Uterine smooth muscle cell (primary cell): ENCODE data around the gene GLP1R. TPM values are rescaled to one million over a fixed set of nuclear protein-coding genes. Genes with fewer than 3 reads are reported as not detected.

Source experiments
- total RNA-seq: library from RNA; depleted of rRNA; stranded (reverse); fragments of >200 nt; gene quantifications from 2 replicates; pipeline ENCODE4 v1.2.3, GENCODE V29; 2014

The GLP1R gene
- total RNA-seq, result not detected in 2 replicates

DNA sequence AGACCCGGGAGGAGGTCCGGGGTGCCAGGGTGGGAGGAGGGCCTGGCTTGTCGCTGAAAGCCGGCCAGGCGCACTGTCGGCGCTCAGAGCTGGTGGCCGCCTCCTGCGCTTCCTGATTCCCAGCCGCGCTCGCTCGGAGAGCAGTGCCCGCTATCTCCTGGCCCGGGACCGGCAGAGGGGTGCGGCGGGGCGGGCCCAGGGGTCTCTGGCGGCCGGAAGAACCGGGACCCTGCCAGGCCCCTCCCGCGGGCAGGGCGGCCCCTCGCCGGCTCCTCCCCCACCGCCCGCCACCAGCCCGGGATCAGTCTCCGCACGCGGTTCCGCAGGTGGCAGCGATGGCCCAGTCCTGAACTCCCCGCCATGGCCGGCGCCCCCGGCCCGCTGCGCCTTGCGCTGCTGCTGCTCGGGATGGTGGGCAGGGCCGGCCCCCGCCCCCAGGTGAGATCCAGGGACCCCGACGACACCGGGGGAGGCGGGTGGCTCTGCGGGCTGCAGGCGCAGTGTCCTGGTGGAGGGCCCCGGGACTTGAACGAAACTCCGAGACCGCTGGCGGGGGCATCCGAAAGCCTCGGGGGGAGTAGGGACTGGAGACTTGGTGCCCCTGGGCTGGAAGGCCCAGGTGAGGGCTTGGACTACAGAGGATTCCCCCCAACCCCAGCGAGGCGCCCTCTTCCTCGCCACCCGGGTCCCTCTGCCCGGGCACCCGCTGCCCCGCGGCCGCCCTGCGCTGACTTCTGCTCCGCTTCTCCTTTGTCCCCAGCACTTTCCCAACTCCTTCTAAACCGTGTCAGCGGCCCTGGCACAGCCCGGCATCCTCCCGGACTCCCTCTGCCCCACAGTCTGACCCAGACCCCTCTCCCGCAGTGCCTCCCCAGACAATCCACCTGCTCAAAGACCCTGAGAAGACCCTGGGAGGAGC, at the start of gene GLP1R:
TSS of gene GLP1R (plus strand) at position 301 of the 919 bp plus-strand sequence. CDS start at position 361, 60 bp downstream.

DNA sequence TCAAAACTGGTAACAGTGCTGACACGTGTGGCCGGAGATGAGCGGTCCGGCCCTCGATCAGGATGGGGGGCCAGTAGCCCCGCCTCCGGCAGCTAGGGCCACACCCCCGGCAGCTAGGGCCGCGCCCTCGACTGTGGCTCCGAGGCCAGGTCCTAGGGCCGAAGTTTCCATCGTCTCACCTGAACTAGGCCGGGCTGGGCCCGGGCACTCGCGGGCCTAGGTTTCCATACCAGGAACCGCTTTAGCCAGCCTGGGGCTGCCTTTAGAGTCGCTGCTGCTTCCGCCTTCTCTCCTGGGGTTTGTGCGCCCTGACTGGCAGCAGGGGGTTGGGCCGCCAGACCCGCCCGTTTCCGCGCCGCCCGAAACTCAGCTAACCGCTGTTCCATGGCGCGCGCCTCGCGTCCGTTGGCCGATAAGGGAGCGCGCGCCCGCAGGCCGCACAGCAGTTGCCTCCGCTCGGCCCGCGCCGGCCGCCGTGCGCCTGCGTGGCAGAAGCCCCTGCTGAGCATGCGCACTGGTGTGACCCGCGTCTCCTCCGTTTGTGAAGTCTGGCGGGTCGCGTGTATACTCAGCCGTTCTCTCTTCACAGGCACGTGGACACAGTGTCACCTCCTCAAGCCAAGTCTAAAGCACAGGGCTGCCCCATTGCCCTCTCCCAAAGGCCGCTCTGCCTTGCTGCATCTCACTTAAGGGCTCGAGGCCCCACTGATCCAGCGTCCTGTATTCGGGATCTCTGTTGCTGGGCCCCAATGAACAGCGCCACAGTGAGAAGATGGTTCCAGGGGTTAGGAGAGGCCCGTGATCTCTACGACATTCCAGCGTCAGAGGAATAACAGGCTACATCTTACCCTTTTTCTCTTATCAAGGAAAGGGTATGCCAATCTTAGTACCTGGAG, 66.4 kb downstream of the GLP1R start, which contains the start of gene SAYSD1:
TSS of gene SAYSD1 (minus strand) at position 483 of the 896 bp plus-strand sequence. CDS start at position 386, 97 bp downstream.

Other genes with a start within 250 kb of the GLP1R start
- gene SAYSD1, start 66.4 kb downstream of the GLP1R start, total RNA-seq, result 14.1 and 17.0 TPM in 2 replicates
- gene KCNK5, start 180.7 kb downstream of the GLP1R start, total RNA-seq, result under 0.01 and 0.11 TPM in 2 replicates